Spleen (tissue), 7 donors: ENCODE measurements around the gene MFAP3.

ENCODE experiments used
- POLR2A ChIP-seq, 3 donors: fragments of 450-650 bp; IDR thresholded peaks; one replicate each; pipeline ENCODE4 v1.5.1; 2017; ENCODE audit warnings: antibody characterized with exemption in 3 of 3, mild to moderate bottlenecking in 1 of 3
- POLR2AphosphoS5 ChIP-seq, 3 donors: sonication (generic); formaldehyde crosslinking; IDR thresholded peaks; one replicate each; pipeline ENCODE4 v1.5.1; 2017; ENCODE audit warnings: antibody characterized with exemption in 3 of 3
- TF ChIP-seq, protein P1 (sequence below), 11 experiments: fragments of 200-600 bp in 7 of 11; fragments of 450-650 bp in 4 of 11; sonication (generic) in 4 of 11; IDR thresholded peaks in 8 of 11; conservative IDR thresholded peaks in 3 of 11; 1 replicate in 7 of 11; 2 replicates in 4 of 11; pipeline versions ENCODE4 v1.4.0 to v1.8.0; 2016 to 2021; ENCODE audit warnings: antibody characterized with exemption in 11 of 11, inconsistent platforms in 4 of 11, mild to moderate bottlenecking in 1 of 11
- donor health status: DM: no; HTN: no; CAD: no; lungs with moderate emphysema.
- donor health status: DM: no; HTN: no; CAD: no.
- donor health status: DM: no; HTN: no; CAD: no.

DNA sequence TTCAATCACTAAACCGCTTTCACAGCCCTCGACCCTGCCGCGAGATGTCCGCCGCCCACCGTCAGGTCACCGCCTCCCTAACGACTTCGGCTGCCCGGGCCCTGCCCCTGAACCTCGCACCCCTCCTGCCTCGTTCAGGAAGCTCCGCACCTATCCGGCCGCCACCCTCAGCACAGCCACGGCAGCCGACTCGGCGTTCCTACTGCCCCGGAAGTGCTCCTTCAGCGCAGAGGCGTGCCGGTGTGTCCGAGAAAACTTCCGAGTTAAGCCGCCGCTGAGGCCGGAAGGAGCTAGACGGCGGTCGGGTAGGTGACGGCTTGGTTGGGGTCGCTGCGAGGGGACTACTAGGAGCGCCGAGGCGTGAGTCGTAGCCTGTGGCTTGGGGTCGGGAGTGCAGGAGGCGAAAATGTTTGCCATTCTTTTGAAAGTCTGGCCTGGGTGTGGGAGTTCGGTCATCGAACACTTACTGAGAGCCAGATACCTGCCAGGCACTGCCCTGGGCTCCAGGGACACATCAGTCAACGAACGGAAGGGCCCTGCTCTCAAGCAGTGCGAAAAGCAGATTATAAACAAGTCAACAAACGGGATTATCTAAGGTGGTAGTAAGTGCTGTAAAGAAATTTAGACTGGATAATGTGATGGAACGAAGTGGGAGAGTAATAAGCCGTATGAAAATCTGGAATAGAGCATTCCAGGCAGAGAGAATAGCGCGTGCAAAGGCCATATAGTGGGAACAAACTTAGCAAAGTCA, at the start of gene MFAP3, which contains the start of gene FAM114A2:
- TF ChIP-seq, protein P1, sequence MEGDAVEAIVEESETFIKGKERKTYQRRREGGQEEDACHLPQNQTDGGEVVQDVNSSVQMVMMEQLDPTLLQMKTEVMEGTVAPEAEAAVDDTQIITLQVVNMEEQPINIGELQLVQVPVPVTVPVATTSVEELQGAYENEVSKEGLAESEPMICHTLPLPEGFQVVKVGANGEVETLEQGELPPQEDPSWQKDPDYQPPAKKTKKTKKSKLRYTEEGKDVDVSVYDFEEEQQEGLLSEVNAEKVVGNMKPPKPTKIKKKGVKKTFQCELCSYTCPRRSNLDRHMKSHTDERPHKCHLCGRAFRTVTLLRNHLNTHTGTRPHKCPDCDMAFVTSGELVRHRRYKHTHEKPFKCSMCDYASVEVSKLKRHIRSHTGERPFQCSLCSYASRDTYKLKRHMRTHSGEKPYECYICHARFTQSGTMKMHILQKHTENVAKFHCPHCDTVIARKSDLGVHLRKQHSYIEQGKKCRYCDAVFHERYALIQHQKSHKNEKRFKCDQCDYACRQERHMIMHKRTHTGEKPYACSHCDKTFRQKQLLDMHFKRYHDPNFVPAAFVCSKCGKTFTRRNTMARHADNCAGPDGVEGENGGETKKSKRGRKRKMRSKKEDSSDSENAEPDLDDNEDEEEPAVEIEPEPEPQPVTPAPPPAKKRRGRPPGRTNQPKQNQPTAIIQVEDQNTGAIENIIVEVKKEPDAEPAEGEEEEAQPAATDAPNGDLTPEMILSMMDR (IDR thresholded peaks at IDR 0.05 in 8 of 11, conservative IDR thresholded peaks at IDR 0.05 in 3 of 11), result peak in 2 of 11 experiments; percentile 7 to 21
- TF ChIP-seq POLR2A (IDR thresholded peaks at IDR 0.05) (peak; percentile 31 to 72 (median 34)), POLR2AphosphoS5 (IDR thresholded peaks at IDR 0.05) (peak; percentile 98 to 99 (median 98))
